Activated naive CD4-positive, alpha-beta T cell treated with anti-CD3 and anti-CD28 coated beads, Interleukin-2, amount 10 ng/mL, durations not matched to agents 7 days and 5 days (primary cell): ENCODE results near the gene RASSF8.
"Not testable (repeated sequence)": the region's sequence is repeated elsewhere in the genome, so short reads cannot be mapped to it uniquely, and the experiment has no call there.

Source experiments
- CTCF ChIA-PET: fragments of 350-600 bp; sonication (Branson Sonifier 250); formaldehyde crosslinking; loops from one replicate; lab custom pipeline; 2021; ENCODE audit warnings: antibody characterized with exemption; lab: Charles Lee
- DNase-seq: peaks from one replicate; pipeline ENCODE4 v3.0.0-alpha.2; 2020
- H3K27ac Mint-ChIP-seq: one replicate; pipeline ENCODE4 v1.8.0; 2021; ENCODE audit warnings: mild to moderate bottlenecking, moderate library complexity, mixed read lengths
- H3K27me3 Mint-ChIP-seq: one replicate; pipeline ENCODE4 v1.8.0; 2021; ENCODE audit warnings: mild to moderate bottlenecking, mixed read lengths
- H3K36me3 Mint-ChIP-seq: one replicate; pipeline ENCODE4 v1.8.0; 2021; ENCODE audit warnings: mixed read lengths
- H3K4me1 Mint-ChIP-seq: one replicate; pipeline ENCODE4 v1.8.0; 2021; ENCODE audit warnings: mixed read lengths
- H3K4me3 Mint-ChIP-seq: one replicate; pipeline ENCODE4 v1.8.0; 2021; ENCODE audit warnings: mild to moderate bottlenecking, moderate library complexity, mixed read lengths
- H3K9me3 Mint-ChIP-seq: one replicate; pipeline ENCODE4 v1.8.0; 2021; ENCODE audit warnings: mixed read lengths

Gene RASSF8

DNA sequence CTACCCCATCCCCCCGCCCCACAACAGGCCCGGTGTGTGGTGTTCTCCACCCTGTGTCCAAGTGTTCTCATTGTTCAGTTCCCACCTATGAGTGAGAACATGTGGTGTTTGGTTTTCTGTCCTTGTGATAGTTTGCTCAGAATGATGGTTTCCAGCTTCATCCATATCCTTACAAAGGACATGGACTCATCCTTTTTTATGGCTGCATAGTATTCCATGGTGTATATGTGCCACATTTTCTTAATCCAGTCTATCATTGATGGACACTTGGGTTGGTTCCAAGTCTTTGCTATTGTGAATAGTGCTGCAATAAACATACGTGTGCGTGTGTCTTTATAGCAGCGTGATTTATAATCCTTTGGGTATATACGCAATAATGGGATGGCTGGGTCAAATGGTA, 98.8 kb downstream of the RASSF8 start:
- H3K27me3 Mint-ChIP-seq, H3K9me3 Mint-ChIP-seq, H3K36me3 Mint-ChIP-seq, CTCF ChIA-PET, H3K4me3 Mint-ChIP-seq, H3K27ac Mint-ChIP-seq, DNase-seq, H3K4me1 Mint-ChIP-seq: not testable (repeated sequence)

DNA sequence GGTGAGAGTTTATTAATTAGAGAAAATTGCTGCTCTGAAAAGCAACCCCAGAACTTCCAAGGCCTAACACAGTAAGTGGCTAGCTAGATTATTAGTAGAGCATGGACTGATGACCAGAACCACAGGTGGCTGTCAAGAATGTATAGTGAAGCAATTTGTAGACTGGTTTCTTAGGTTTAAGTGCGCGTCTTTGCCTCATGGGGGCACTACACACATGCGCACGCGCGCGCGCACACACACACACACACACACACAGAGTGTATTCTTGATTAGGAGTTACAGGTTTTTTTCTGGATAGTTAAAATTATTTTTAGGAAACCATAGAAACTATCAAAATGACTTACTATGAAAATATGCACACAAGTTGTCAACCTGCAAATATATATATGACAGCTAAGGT, 99.8 kb downstream of the RASSF8 start:
- CTCF ChIA-PET: interaction anchor here (0.6 to 0.9 kb wide), 2 partner anchors 14 to 105 kb away, joined by 3 read pairs; no protein-coding TSS in a partner anchor
- no peak for DNase-seq
- no peaks in the 10 kb centered on the region for H3K4me1 Mint-ChIP-seq
- peaks cover 2% of the 10 kb centered on the region for H3K27me3 Mint-ChIP-seq
- no peak overlapping the region for H3K27ac Mint-ChIP-seq
- no peaks in the 10 kb centered on the region for H3K9me3 Mint-ChIP-seq
- H3K36me3 Mint-ChIP-seq: no peaks in the 10 kb centered on the region
- H3K4me3 Mint-ChIP-seq: no peak overlapping the region

DNA sequence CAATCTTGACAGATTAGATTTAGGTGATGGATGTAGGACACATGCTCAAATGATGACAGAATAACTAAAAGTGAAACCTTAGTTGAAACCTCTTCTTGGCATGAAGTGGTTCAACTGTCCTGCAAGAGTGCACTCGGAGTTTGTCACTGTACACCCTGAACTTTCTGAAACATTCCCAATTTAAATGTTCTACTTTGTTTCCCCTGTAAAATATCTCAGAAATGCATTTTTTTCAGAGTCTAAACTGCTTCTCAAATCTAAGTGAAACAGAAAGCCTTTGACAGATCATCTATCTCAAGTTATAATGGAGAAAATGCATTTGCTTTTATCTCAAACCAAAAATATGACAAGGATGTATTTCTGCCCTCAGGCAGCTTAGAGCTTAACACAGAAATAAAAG, 100.3 kb downstream of the RASSF8 start:
- no peaks in the 10 kb centered on the region for H3K4me1 Mint-ChIP-seq
- no peak for DNase-seq
- H3K9me3 Mint-ChIP-seq: no peaks in the 10 kb centered on the region
- CTCF ChIA-PET: interaction anchor here (0.6 to 0.9 kb wide), 2 partner anchors 13 to 104 kb away, joined by 3 read pairs; no protein-coding TSS in a partner anchor
- peaks cover 7% of the 10 kb centered on the region for H3K27me3 Mint-ChIP-seq
- no peak overlapping the region for H3K27ac Mint-ChIP-seq
- H3K4me3 Mint-ChIP-seq: no peak overlapping the region
- no peaks in the 10 kb centered on the region for H3K36me3 Mint-ChIP-seq

DNA sequence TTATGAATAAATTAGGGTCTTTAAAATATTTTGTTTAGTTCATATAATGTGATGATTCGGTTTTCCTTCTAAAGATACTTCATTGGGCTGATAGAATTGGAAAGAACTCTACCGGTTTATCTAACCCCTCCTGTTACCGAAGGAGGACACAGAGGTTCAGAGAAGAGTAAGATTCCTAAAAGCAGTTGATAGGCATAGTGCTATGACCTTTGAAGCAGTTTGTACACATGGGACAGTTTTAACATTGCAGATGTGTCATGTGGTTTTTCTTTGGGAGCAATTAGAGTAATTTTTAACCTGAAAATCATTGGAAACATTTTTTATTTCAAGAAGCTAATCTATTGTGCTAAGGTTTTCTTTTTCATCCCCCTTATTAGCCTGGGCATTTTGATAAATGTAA, 103.5 kb downstream of the RASSF8 start:
- no peaks in the 10 kb centered on the region for H3K36me3 Mint-ChIP-seq
- CTCF ChIA-PET: no interaction called here
- H3K27ac Mint-ChIP-seq: no peak overlapping the region
- H3K9me3 Mint-ChIP-seq: no peaks in the 10 kb centered on the region
- no peaks in the 10 kb centered on the region for H3K4me1 Mint-ChIP-seq
- H3K27me3 Mint-ChIP-seq: peaks cover 18% of the 10 kb centered on the region
- no peak for DNase-seq
- H3K4me3 Mint-ChIP-seq: no peak overlapping the region

DNA sequence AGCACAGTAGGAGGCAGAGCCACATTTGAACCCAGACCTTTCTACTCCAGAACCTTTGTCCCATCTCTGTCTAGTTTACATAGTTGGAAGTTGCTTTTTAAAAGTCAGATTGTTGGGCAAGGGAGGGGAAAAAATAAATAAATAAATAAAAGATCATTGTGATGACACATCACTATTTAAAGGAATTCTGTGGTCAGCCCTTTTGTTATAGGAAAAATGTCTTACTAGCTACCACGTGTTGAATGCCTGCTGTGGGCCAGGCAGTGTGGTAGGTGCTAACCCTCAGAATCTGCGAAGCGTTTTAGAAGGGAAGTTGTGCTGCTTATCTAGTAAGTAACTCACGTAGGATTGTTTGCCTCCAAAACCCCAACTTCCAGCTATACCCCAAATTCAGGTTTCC, 104.1 kb downstream of the RASSF8 start:
- peaks cover 19% of the 10 kb centered on the region for H3K27me3 Mint-ChIP-seq
- no peak overlapping the region for H3K4me3 Mint-ChIP-seq
- H3K27ac Mint-ChIP-seq: no peak overlapping the region
- H3K36me3 Mint-ChIP-seq: no peaks in the 10 kb centered on the region
- H3K4me1 Mint-ChIP-seq: no peaks in the 10 kb centered on the region
- DNase-seq: no peak
- no peaks in the 10 kb centered on the region for H3K9me3 Mint-ChIP-seq
- CTCF ChIA-PET: no interaction called here

DNA sequence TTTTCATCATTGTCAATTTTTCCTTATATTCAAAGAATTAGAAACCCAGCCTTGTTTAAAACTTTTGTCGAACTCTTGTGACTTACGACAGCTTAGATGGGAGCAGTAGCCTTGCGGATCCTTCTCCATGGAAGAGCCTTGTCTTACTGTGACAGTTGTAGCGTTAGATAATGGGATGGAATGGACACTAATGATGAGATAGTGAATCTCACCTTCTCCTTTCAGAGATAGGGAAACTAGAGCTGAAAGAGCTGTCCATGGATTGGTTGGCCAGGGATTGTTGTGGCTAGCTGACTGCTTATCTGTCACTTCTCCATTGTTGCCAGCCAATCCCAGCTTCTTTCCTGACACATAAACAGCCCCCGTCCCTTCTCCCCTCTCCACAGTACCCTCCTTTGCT, 107.0 kb downstream of the RASSF8 start:
- CTCF ChIA-PET: interaction anchor here (1.0 kb wide), 1 partner anchor 25 kb away, joined by 3 read pairs; no protein-coding TSS in a partner anchor

DNA sequence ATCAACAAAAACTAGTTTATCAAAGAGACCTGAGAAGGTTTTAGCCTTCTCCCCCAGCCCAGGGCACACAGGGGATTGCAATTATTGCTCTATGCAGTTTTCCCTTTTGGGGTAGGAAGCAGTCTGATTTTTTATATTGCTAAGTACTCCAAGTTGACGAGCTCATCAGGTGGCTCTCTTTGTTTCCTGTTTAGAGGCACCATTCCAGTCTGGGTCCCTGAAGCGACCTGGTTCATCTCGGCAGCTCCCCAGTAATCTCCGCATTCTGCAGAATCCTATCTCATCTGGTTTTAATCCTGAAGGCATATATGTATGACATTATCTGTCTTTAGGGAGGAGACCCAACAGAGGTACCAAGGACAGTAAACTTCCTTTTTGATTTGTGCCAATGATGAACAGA, 110.0 kb downstream of the RASSF8 start:
- H3K4me3 Mint-ChIP-seq: no peak overlapping the region
- no peaks in the 10 kb centered on the region for H3K4me1 Mint-ChIP-seq
- H3K27me3 Mint-ChIP-seq: peaks cover 17% of the 10 kb centered on the region
- CTCF ChIA-PET: no interaction called here
- H3K27ac Mint-ChIP-seq: no peak overlapping the region
- no peak for DNase-seq
- H3K36me3 Mint-ChIP-seq: no peaks in the 10 kb centered on the region
- H3K9me3 Mint-ChIP-seq: no peaks in the 10 kb centered on the region

More for the DNA sequence above, 107.0 kb downstream of the RASSF8 start:
- H3K4me3 Mint-ChIP-seq: no peak overlapping the region
- H3K9me3 Mint-ChIP-seq: no peaks in the 10 kb centered on the region
- no peaks in the 10 kb centered on the region for H3K4me1 Mint-ChIP-seq
- H3K27ac Mint-ChIP-seq: no peak overlapping the region
- peaks cover 22% of the 10 kb centered on the region for H3K27me3 Mint-ChIP-seq
- no peaks in the 10 kb centered on the region for H3K36me3 Mint-ChIP-seq
- no peak for DNase-seq

DNA sequence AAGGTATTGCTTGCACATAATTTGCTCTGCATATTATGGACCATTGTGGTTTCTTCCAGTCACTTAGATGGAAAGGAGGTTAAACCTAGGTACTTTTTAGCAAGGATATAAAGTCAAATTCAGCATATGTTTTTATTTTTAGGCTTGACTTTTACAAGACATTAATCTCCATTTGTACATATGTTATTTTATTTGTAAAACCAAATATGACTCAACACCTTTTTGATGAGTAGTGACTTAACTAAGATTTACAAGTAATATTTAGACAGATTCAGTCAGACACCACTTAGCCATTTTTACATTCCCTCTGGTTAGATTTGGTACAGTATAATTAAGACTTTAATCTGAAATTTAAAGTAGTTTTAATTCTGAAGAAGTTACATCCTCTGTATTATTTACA, 111.3 kb downstream of the RASSF8 start:
- Mint-ChIP-seq H3K36me3 (no peaks in the 10 kb centered on the region), H3K9me3 (no peaks in the 10 kb centered on the region), H3K27ac (no peak overlapping the region), H3K4me3 (no peak overlapping the region), H3K4me1 (no peaks in the 10 kb centered on the region), H3K27me3 (peaks cover 12% of the 10 kb centered on the region)
- DNase-seq: no peak
- CTCF ChIA-PET: interaction anchor here (1.5 kb wide), 1 partner anchor 9 kb away, joined by 3 read pairs; no protein-coding TSS in a partner anchor

DNA sequence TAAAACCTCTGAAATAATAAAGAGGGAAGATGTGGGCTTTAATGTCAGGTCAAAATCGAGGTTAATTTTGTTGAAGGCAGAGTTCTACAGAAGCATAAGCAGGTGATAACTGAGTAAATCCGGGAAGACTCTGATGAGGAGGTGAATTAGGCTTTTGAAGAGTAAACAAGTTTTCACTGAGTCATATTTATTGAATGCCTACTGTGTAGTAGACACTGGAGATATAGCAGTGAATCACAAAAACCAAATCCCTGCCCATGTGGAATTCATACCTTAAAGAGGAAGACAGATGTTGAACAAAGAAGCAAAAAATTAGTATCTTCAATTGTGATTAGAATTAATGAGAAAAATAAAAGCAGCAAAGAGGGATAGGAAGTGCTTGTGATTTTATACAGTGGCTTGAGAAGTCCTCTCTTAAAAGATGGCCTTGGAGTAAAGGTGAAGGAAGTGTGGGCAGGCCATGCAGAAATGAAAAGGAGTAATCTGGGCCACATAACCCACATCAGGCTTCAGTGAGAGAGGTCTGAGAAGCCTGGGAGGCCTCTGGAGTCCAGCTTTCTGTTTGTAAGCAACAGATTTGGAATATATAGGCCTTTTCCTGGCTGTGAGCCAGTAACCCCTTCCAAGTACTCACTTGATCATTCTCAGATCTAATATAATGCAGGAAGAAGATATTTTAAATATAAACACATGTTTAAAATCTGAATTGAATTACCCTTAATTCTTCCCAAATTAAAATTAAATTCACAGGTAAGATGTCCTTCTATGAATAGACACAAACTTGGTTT, 119.6 kb downstream of the RASSF8 start:
- Mint-ChIP-seq H3K36me3 (no peaks in the 10 kb centered on the region), H3K4me3 (no peak overlapping the region), H3K27me3 (peaks cover 4% of the 10 kb centered on the region), H3K4me1 (no peaks in the 10 kb centered on the region), H3K27ac (no peak overlapping the region), H3K9me3 (no peaks in the 10 kb centered on the region)
- CTCF ChIA-PET: no interaction called here
- DNase-seq: no peak

DNA sequence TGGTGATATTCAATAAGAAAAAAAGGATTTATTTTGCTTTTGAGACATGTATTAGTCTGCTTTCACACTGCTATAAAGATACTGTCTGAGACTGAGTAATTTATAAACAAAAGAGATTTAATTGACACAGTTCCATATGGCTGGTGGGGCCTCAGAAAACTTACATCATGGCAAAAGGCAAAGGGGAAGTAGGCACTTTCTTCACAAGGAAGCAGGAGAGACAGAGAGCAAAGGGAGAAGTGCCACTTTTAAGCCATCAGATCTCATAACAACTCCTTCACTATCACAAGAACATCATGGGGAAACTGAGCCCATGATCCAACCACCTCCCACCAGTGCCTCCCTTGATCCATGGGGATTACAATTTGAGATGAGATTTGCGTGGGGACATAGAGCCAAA, 122.4 kb downstream of the RASSF8 start:
- Mint-ChIP-seq H3K4me3 (no peak overlapping the region), H3K9me3 (peaks cover 6% of the 10 kb centered on the region), H3K36me3 (no peaks in the 10 kb centered on the region), H3K27ac (no peak overlapping the region), H3K27me3 (peaks cover 4% of the 10 kb centered on the region), H3K4me1 (no peaks in the 10 kb centered on the region)
- CTCF ChIA-PET: no interaction called here
- no peak for DNase-seq

DNA sequence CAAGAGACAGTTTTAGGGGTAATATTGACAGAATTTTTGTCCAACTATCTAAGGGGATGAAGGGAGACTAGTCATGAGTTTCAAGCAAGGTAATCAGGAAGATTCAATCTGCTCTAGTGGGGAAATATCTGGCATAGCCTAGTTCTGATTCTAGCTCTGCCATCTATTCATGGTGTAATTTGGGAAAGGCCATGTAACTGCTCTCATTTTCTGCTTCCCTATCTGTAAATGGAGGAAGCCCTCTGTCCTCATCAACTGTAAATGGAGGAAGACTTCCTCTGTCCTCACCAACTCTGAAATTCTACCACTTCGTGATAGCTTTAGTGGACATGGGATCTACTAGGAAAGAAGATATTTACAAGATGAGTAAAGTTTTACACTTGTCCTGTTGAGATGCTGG, 128.5 kb downstream of the RASSF8 start:
- Mint-ChIP-seq H3K27me3 (peaks cover 3% of the 10 kb centered on the region), H3K9me3 (peaks cover 6% of the 10 kb centered on the region), H3K27ac (no peak overlapping the region), H3K4me3 (no peak overlapping the region), H3K4me1 (no peaks in the 10 kb centered on the region), H3K36me3 (no peaks in the 10 kb centered on the region)
- DNase-seq: no peak
- CTCF ChIA-PET: no interaction called here

DNA sequence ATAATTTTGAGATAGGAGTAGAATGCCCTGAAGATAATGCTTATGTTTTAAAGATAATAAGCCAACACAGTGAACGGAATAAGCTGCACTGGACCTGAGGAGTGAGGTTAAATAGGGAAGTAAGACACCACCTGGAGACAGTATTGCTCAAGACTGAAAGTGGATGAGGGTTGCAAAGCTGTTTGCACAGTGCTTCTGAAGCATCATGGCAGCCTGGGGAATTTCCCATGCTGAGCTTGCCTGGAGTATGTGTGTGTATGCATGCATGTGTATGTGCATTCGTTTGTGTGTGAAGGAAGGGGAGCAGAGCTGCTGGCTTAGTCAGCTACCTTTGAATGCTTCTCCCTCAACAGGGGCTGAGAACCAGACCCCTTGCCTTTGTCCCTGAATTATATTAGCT, 130.5 kb downstream of the RASSF8 start:
- Mint-ChIP-seq H3K4me3 (no peak overlapping the region), H3K27ac (no peak overlapping the region), H3K9me3 (peaks cover 6% of the 10 kb centered on the region), H3K27me3 (peaks cover 3% of the 10 kb centered on the region), H3K4me1 (peaks cover 3% of the 10 kb centered on the region), H3K36me3 (no peaks in the 10 kb centered on the region)
- no peak for DNase-seq
- CTCF ChIA-PET: no interaction called here

DNA sequence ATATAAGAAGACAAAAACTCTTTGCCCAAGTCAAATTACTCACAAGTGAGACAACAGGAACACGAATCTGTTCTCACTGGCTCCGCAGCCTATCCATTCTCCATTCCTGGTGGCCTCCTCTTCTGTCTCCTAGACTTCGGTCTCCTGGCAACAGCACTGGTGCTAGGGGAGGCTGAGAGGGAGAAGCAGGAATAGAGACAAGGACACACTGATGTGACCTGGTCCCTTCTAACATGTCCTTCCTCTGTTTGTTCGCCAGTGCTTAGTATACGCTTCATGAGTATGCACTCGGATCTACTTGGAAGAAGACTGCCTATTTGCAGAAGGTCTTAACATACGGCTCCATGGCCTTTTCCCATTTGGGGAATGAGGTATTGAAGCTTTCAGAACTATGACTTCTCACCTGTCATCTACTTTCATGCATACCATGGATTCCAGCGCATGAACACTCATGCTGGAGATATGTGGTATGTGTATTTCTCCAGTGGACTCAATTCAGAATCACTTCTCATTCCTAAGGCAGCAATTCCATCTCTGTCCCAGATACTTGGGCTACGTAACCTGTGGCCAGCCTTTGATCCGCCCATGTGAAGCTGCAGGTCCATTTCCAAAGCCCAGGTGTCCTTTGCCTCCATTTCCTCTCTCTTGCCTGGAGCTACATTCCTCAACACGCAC, 132.5 kb downstream of the RASSF8 start:
- H3K9me3 Mint-ChIP-seq: no peaks in the 10 kb centered on the region
- CTCF ChIA-PET: no interaction called here
- DNase-seq: no peak

DNA sequence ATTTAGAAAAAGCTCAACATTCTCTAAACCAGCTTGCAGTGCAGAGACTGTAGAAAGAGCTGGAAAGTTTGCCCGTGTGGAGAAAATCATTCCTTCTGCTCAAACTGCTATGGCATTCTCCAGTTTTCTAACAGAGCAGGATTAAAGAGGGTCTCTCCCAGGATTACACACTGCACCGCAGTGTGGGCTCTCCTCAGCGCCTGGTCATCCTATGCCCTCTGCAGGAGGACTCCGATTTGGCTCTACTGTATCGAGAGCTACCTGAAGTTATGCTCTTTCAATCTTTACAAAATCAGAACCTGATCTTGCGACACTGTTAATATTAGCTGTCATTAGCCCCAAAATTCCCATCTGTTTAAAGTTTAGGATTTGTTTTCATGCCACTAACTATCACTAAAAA, 133.3 kb downstream of the RASSF8 start:
- CTCF ChIA-PET: no interaction called here
- H3K27me3 Mint-ChIP-seq: peaks cover 3% of the 10 kb centered on the region
- no peak for DNase-seq
- H3K27ac Mint-ChIP-seq: no peak overlapping the region
- H3K4me3 Mint-ChIP-seq: no peak overlapping the region
- H3K4me1 Mint-ChIP-seq: peaks cover 3% of the 10 kb centered on the region
- no peaks in the 10 kb centered on the region for H3K9me3 Mint-ChIP-seq
- no peaks in the 10 kb centered on the region for H3K36me3 Mint-ChIP-seq

More for the DNA sequence above, 132.5 kb downstream of the RASSF8 start:
- H3K36me3 Mint-ChIP-seq: no peaks in the 10 kb centered on the region
- H3K27ac Mint-ChIP-seq: no peak overlapping the region
- H3K4me3 Mint-ChIP-seq: no peak overlapping the region
- H3K27me3 Mint-ChIP-seq: peaks cover 3% of the 10 kb centered on the region
- peaks cover 3% of the 10 kb centered on the region for H3K4me1 Mint-ChIP-seq
